NCI-H2171 (cell line): ENCODE measurements around the gene TUBGCP2.

Experiments used
- DNase-seq: peaks from one replicate; lab custom pipeline; 2025; lab: John Stamatoyannopoulos, UW

TUBGCP2 gene

GRCh38 chr10:133302230-133302629 lies 6.4 kb downstream of the TUBGCP2 start:
- DNase-seq: no peak

GRCh38 chr10:133299738-133300137 lies 8.9 kb downstream of the TUBGCP2 start:
- no peak for DNase-seq

- DNase-seq: no peak
Measured at GRCh38 chr10:133299224-133299623, 9.4 kb downstream of the TUBGCP2 start.

GRCh38 chr10:133298466-133298865 lies 10.2 kb downstream of the TUBGCP2 start:
- no peak for DNase-seq

GRCh38 chr10:133297504-133297903 lies 11.2 kb downstream of the TUBGCP2 start:
- no peak for DNase-seq

- no peak for DNase-seq
Measured at GRCh38 chr10:133295426-133296320, 13.0 kb downstream of the TUBGCP2 start.

GRCh38 chr10:133294189-133294588 lies 14.5 kb downstream of the TUBGCP2 start:
- no peak for DNase-seq

GRCh38 chr10:133293810-133294119 lies 14.9 kb downstream of the TUBGCP2 start:
- DNase-seq: no peak

GRCh38 chr10:133292919-133293809 lies 15.5 kb downstream of the TUBGCP2 start:
- DNase-seq: no peak

- DNase-seq: no peak
Measured at GRCh38 chr10:133289761-133290160, 18.9 kb downstream of the TUBGCP2 start.

- DNase-seq: no peak
Measured at GRCh38 chr10:133287832-133288500, 20.7 kb downstream of the TUBGCP2 start.

- no peak for DNase-seq
Measured at GRCh38 chr10:133286366-133286765, 22.3 kb downstream of the TUBGCP2 start.

GRCh38 chr10:133285217-133285616 lies 23.5 kb downstream of the TUBGCP2 start:
- no peak for DNase-seq

GRCh38 chr10:133283931-133284330 lies 24.7 kb downstream of the TUBGCP2 start:
- no peak for DNase-seq

- DNase-seq: no peak
Measured at GRCh38 chr10:133282846-133283390, 25.8 kb downstream of the TUBGCP2 start.

- DNase-seq: no peak
Measured at GRCh38 chr10:133281628-133282372, 26.9 kb downstream of the TUBGCP2 start.

GRCh38 chr10:133281084-133281483 lies 27.6 kb downstream of the TUBGCP2 start:
- no peak for DNase-seq

GRCh38 chr10:133280391-133281059 lies 28.1 kb downstream of the TUBGCP2 start:
- DNase-seq: no peak

GRCh38 chr10:133279326-133280226 lies 29.1 kb downstream of the TUBGCP2 start:
- no peak for DNase-seq
